GM13976 (cell line): ENCODE measurements around the gene GLIS1.
"Not testable (repeated sequence)": the region's sequence is repeated elsewhere in the genome, so short reads cannot be mapped to it uniquely, and the experiment has no call there.

ENCODE experiments used
- DNase-seq: peaks from one replicate; pipeline ENCODE4 v3.0.0; 2012; ENCODE audit warnings: low spot score
- in situ Hi-C: fragments of 300-500 bp; cut with MboI; formaldehyde crosslinking; loops from one replicate; pipeline ENCODE4 v1.12.0; 2022; ENCODE audit warnings: low sequenced_read_pairs, mixed read lengths, inconsistent platforms; ENCODE audit not compliant: unreplicated experiment
- TF ChIP-seq, protein P1 (sequence below): IDR thresholded peaks from 2 replicates; pipeline ENCODE4 v1.5.1; 2012; ENCODE audit warnings: borderline replicate concordance, mild to moderate bottlenecking; ENCODE audit not compliant: insufficient read depth; ENCODE audit errors: extremely low read depth, missing control alignments, control extremely low read depth

The GLIS1 gene

GRCh38 chr1:53769184-53769583, 30.2 kb upstream of the GLIS1 start:
- DNase-seq, result no peak
- in situ Hi-C loops, result no loop called here
- TF ChIP-seq, protein P1, sequence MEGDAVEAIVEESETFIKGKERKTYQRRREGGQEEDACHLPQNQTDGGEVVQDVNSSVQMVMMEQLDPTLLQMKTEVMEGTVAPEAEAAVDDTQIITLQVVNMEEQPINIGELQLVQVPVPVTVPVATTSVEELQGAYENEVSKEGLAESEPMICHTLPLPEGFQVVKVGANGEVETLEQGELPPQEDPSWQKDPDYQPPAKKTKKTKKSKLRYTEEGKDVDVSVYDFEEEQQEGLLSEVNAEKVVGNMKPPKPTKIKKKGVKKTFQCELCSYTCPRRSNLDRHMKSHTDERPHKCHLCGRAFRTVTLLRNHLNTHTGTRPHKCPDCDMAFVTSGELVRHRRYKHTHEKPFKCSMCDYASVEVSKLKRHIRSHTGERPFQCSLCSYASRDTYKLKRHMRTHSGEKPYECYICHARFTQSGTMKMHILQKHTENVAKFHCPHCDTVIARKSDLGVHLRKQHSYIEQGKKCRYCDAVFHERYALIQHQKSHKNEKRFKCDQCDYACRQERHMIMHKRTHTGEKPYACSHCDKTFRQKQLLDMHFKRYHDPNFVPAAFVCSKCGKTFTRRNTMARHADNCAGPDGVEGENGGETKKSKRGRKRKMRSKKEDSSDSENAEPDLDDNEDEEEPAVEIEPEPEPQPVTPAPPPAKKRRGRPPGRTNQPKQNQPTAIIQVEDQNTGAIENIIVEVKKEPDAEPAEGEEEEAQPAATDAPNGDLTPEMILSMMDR, result no peak

- TF ChIP-seq, protein P1, result no peak
- in situ Hi-C loops, result no loop called here
Measured at GRCh38 chr1:53766831-53767405, 28.0 kb upstream of the GLIS1 start.

GRCh38 chr1:53766194-53766742, 27.3 kb upstream of the GLIS1 start:
- TF ChIP-seq, protein P1, result no peak
- in situ Hi-C loops, result no loop called here
- DNase-seq, result no peak

More at GRCh38 chr1:53766831-53767405, 28.0 kb upstream of the GLIS1 start:
- no peak for DNase-seq

GRCh38 chr1:53765657-53766056, 26.7 kb upstream of the GLIS1 start:
- in situ Hi-C loops, result no loop called here
- no peak for DNase-seq
- TF ChIP-seq, protein P1, result no peak

- no peak for DNase-seq
- TF ChIP-seq, protein P1, result no peak
- in situ Hi-C loops, result no loop called here
Measured at GRCh38 chr1:53763911-53764310, 24.9 kb upstream of the GLIS1 start.

DNA sequence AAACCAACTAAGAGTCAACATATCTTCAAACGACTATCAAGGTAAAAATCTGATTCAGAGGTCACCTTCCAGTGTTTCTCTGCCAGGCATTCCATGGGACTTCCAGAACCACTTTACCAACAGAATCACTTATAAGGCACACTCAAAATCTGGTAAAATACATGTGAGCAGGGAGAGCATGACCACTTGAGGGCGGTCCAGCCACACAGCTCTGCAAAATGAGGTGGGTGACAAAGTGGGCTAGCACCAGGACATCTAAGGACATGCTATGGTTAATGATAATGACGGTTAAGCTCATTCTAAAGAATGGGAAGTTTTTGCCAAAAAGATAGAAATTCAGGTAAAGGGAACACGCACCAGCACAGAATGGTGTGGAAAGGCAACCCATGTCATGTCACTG, 24.5 kb upstream of the GLIS1 start:
- TF ChIP-seq, protein P1, result no peak
- in situ Hi-C loops, result no loop called here
- DNase-seq, result no peak

GRCh38 chr1:53760497-53760896, 21.5 kb upstream of the GLIS1 start:
- DNase-seq, in situ Hi-C loops: not testable (repeated sequence)
